WTC11 (cell line): ENCODE results near the gene HELQ. TPM values are rescaled to one million over a fixed set of nuclear protein-coding genes. Genes with fewer than 3 reads are reported as not detected.

Source experiments
- ATAC-seq: fragments of 200-7000 bp; cut with Tn5 transposase; 2 replicates; pipeline ENCODE4 v1.10.0; 2021; ENCODE audit warnings: mild to moderate bottlenecking, moderate library complexity
- CTCF ChIA-PET: fragments of 300-600 bp; sonication (Branson Sonifier 250); formaldehyde crosslinking; loops from one replicate; lab custom pipeline; 2021; ENCODE audit warnings: antibody characterized with exemption; lab: Charles Lee
- POLR2A ChIA-PET: fragments of 350-600 bp; sonication (Branson Sonifier 250); formaldehyde crosslinking; loops from one replicate; lab custom pipeline; 2021; ENCODE audit warnings: antibody characterized with exemption; lab: Charles Lee
- DNase-seq: peaks from one replicate; pipeline ENCODE4 v3.0.0; 2021; ENCODE audit warnings: low spot score
- H3K27ac Mint-ChIP-seq: 2 replicates; pipeline ENCODE4 v1.8.0; 2021; ENCODE audit warnings: mixed read lengths
- H3K27me3 Mint-ChIP-seq: 2 replicates; pipeline ENCODE4 v1.8.0; 2021; ENCODE audit warnings: low read depth, mild to moderate bottlenecking, moderate library complexity, mixed read lengths
- H3K36me3 Mint-ChIP-seq: 2 replicates; pipeline ENCODE4 v1.8.0; 2021; ENCODE audit warnings: mixed read lengths
- H3K4me1 Mint-ChIP-seq: 2 replicates; pipeline ENCODE4 v1.8.0; 2022; ENCODE audit warnings: mixed read lengths
- H3K4me3 Mint-ChIP-seq: 2 replicates; pipeline ENCODE4 v1.8.0; 2021; ENCODE audit warnings: mild to moderate bottlenecking, moderate library complexity, mixed read lengths
- H3K9me3 Mint-ChIP-seq: 2 replicates; pipeline ENCODE4 v1.8.0; 2021; ENCODE audit warnings: mixed read lengths
- CBFB ChIP-seq: sonication (generic); formaldehyde crosslinking; IDR thresholded peaks from 2 replicates; pipeline ENCODE4 v1.8.1; 2022; ENCODE audit warnings: mild to moderate bottlenecking, low read depth, missing genetic modification reagents
- CTCF ChIP-seq: fragments of 200-600 bp; IDR thresholded peaks from 2 replicates; pipeline ENCODE4 v1.8.0; 2022; ENCODE audit warnings: antibody characterized with exemption
- EMX1 ChIP-seq: fragments of 250-450 bp; sonication (Bioruptor Pico); IDR thresholded peaks from 2 replicates; pipeline ENCODE4 v1.8.0; 2021; ENCODE audit warnings: mild to moderate bottlenecking
- GRHL2 ChIP-seq: fragments of 250-450 bp; sonication (Bioruptor Pico); IDR thresholded peaks from 2 replicates; pipeline ENCODE4 v1.8.0; 2022; ENCODE audit warnings: mild to moderate bottlenecking, moderate library complexity; ENCODE audit not compliant: insufficient replicate concordance, severe bottlenecking
- JAZF1 ChIP-seq: fragments of 250-450 bp; sonication (Bioruptor Pico); IDR thresholded peaks from 2 replicates; pipeline ENCODE4 v1.9.0; 2021; ENCODE audit warnings: moderate library complexity, mild to moderate bottlenecking, inconsistent platforms
- NFE2L1 ChIP-seq: sonication (generic); formaldehyde crosslinking; IDR thresholded peaks from 2 replicates; pipeline ENCODE4 v1.8.1; 2023; ENCODE audit warnings: missing genetic modification reagents
- NFYB ChIP-seq: sonication (generic); formaldehyde crosslinking; conservative IDR thresholded peaks from 2 replicates; pipeline ENCODE4 v1.8.0; 2022; ENCODE audit warnings: low read depth, missing genetic modification reagents
- NR2C2 ChIP-seq: sonication (generic); formaldehyde crosslinking; IDR thresholded peaks from 2 replicates; pipeline ENCODE4 v1.8.0; 2022; ENCODE audit warnings: mild to moderate bottlenecking, missing genetic modification reagents
- PREB ChIP-seq: sonication (generic); formaldehyde crosslinking; IDR thresholded peaks from 2 replicates; pipeline ENCODE4 v1.8.1; 2022; ENCODE audit warnings: mild to moderate bottlenecking, missing genetic modification reagents, moderate library complexity, borderline replicate concordance
- PRRX2 ChIP-seq: fragments of 250-450 bp; sonication (Bioruptor Pico); IDR thresholded peaks from 2 replicates; pipeline ENCODE4 v1.8.0; 2021; ENCODE audit warnings: mild to moderate bottlenecking
- RELA ChIP-seq: sonication (generic); formaldehyde crosslinking; IDR thresholded peaks from 2 replicates; pipeline ENCODE4 v1.8.1; 2022; ENCODE audit warnings: missing genetic modification reagents, mild to moderate bottlenecking, borderline replicate concordance
- SMAD3 ChIP-seq: sonication (generic); formaldehyde crosslinking; IDR thresholded peaks from 2 replicates; pipeline ENCODE4 v1.8.0; 2022; ENCODE audit warnings: missing genetic modification reagents, mild to moderate bottlenecking, borderline replicate concordance
- SMAD4 ChIP-seq: sonication (generic); formaldehyde crosslinking; IDR thresholded peaks from 2 replicates; pipeline ENCODE4 v1.8.0; 2022; ENCODE audit warnings: mild to moderate bottlenecking, missing genetic modification reagents
- SOX15 ChIP-seq: fragments of 250-450 bp; sonication (Bioruptor Pico); IDR thresholded peaks from 2 replicates; pipeline ENCODE4 v1.9.0; 2021; ENCODE audit warnings: mild to moderate bottlenecking
- TEAD4 ChIP-seq: sonication (generic); formaldehyde crosslinking; IDR thresholded peaks from 2 replicates; pipeline ENCODE4 v1.8.0; 2022; ENCODE audit warnings: mild to moderate bottlenecking, missing genetic modification reagents
- TP53 ChIP-seq: sonication (generic); formaldehyde crosslinking; IDR thresholded peaks from 2 replicates; pipeline ENCODE4 v1.8.1; 2023; ENCODE audit warnings: mild to moderate bottlenecking, missing genetic modification reagents
- ZBTB21 ChIP-seq: sonication (generic); formaldehyde crosslinking; IDR thresholded peaks from 2 replicates; pipeline ENCODE4 v1.8.1; 2023; ENCODE audit warnings: mild to moderate bottlenecking, missing genetic modification reagents, borderline replicate concordance
- ZBTB43 ChIP-seq: sonication (generic); formaldehyde crosslinking; IDR thresholded peaks from 2 replicates; pipeline ENCODE4 v1.8.1; 2023; ENCODE audit warnings: mild to moderate bottlenecking, missing genetic modification reagents
- ZMAT4 ChIP-seq: fragments of 250-450 bp; sonication (Bioruptor Pico); IDR thresholded peaks from 2 replicates; pipeline ENCODE4 v1.9.0; 2021; ENCODE audit warnings: mild to moderate bottlenecking
- ZNF138 ChIP-seq: sonication (generic); formaldehyde crosslinking; conservative IDR thresholded peaks from 2 replicates; pipeline ENCODE4 v1.8.1; 2022; ENCODE audit warnings: mild to moderate bottlenecking, moderate library complexity, missing genetic modification reagents
- ZNF232 ChIP-seq: sonication (generic); formaldehyde crosslinking; IDR thresholded peaks from 2 replicates; pipeline ENCODE4 v1.8.0; 2022; ENCODE audit warnings: mild to moderate bottlenecking, missing genetic modification reagents
- ZNF281 ChIP-seq: sonication (generic); formaldehyde crosslinking; IDR thresholded peaks from 2 replicates; pipeline ENCODE4 v1.8.0; 2023; ENCODE audit warnings: mild to moderate bottlenecking, missing genetic modification reagents
- ZNF396 ChIP-seq: fragments of 250-450 bp; sonication (Bioruptor Pico); IDR thresholded peaks from 2 replicates; pipeline ENCODE4 v1.8.0; 2021; ENCODE audit warnings: mild to moderate bottlenecking, moderate library complexity, borderline replicate concordance
- ZNF512 ChIP-seq: sonication (generic); formaldehyde crosslinking; IDR thresholded peaks from 2 replicates; pipeline ENCODE4 v1.8.1; 2022; ENCODE audit warnings: missing genetic modification reagents, borderline replicate concordance
- ZNF532 ChIP-seq: fragments of 250-450 bp; sonication (Bioruptor Pico); IDR thresholded peaks from 2 replicates; pipeline ENCODE4 v1.9.0; 2021; ENCODE audit warnings: mild to moderate bottlenecking, borderline replicate concordance
- total RNA-seq: library from RNA; stranded (reverse); gene quantifications from 3 replicates; pipeline ENCODE4 v1.2.3, GENCODE V29; 2021

HELQ gene
- total RNA-seq, 1 experiment from 2014 or later, result 10.1 TPM

GRCh38 chr4:83417566-83417965, 38.1 kb downstream of the HELQ start:
- H3K9me3 Mint-ChIP-seq, result no peaks in the 10 kb centered on the region
- ChIA-PET CTCF (no interaction called here), POLR2A (no interaction called here)
- H3K4me3 Mint-ChIP-seq, result no peak overlapping the region
- no peaks in the 10 kb centered on the region for H3K27me3 Mint-ChIP-seq
- no peaks in the 10 kb centered on the region for H3K4me1 Mint-ChIP-seq
- H3K27ac Mint-ChIP-seq, result no peak overlapping the region
- ATAC-seq (no peak), DNase-seq (no peak)
- peaks cover 3% of the 10 kb centered on the region for H3K36me3 Mint-ChIP-seq
- TF ChIP-seq SMAD4 (CRISPR knock-in tag) (no peak), ZNF138 (CRISPR knock-in tag) (no peak), TEAD4 (no peak), PRRX2 (CRISPR knock-in tag) (no peak), PREB (CRISPR knock-in tag) (no peak), SOX15 (CRISPR knock-in tag) (no peak), SMAD3 (CRISPR knock-in tag) (no peak), ZBTB43 (no peak), RELA (CRISPR knock-in tag) (no peak), NR2C2 (no peak), EMX1 (CRISPR knock-in tag) (no peak), ZNF512 (CRISPR knock-in tag) (no peak), ZNF281 (CRISPR knock-in tag) (no peak), NFE2L1 (CRISPR knock-in tag) (no peak), CBFB (no peak), ZNF396 (no peak), CTCF (no peak), NFYB (no peak)

- no peaks in the 10 kb centered on the region for H3K27me3 Mint-ChIP-seq
- DNase-seq, result no peak
- peaks cover 3% of the 10 kb centered on the region; the same call in 1 of the 2 replicates for H3K4me1 Mint-ChIP-seq
- ChIA-PET POLR2A (no interaction called here), CTCF (no interaction called here)
- H3K36me3 Mint-ChIP-seq, result no peaks in the 10 kb centered on the region
- no peaks in the 10 kb centered on the region for H3K9me3 Mint-ChIP-seq
- no peak overlapping the region for H3K27ac Mint-ChIP-seq
- no peak for ATAC-seq
- H3K4me3 Mint-ChIP-seq, result no peak overlapping the region
- TF ChIP-seq GRHL2 (CRISPR knock-in tag), result no peak
- no peak for TF ChIP-seq ZBTB21
- no peak for TF ChIP-seq ZNF532 (CRISPR knock-in tag)
- TF ChIP-seq CBFB, result no peak
- no peak for TF ChIP-seq TP53 (CRISPR knock-in tag)
- TF ChIP-seq JAZF1 (CRISPR knock-in tag), result no peak
- no peak for TF ChIP-seq TEAD4
- no peak for TF ChIP-seq ZNF232
- no peak for TF ChIP-seq ZMAT4
Observed at GRCh38 chr4:83413676-83414075, 41.9 kb downstream of the HELQ start.
